ENCODE results near the gene MDC1. TPM values are rescaled to one million over a fixed set of nuclear protein-coding genes. Genes with fewer than 3 reads are reported as not detected.

MDC1 gene
- total and polyA plus RNA-seq, 2 of the 13 experiments (the other 11 are each of a cell fraction or from before 2014, with no cell fraction given) = 8.4 to 14.0 TPM

- peak; percentile 58; the same call in 1 of the 2 replicates for TF ChIP-seq PRDM10 (CRISPR knock-in tag; IDR thresholded peaks at IDR 0.05; ENCODE audit: low read depth)
- TF ChIP-seq SPEN (CRISPR knock-in tag; IDR thresholded peaks at IDR 0.05; ENCODE audit: low read depth) = peak; percentile 65; the same call in 1 of the 2 replicates
- 0 out of 2 replicates have a peak, but pooled peaks have one; percentile 7 for TF ChIP-seq SMARCE1 (IDR thresholded peaks at IDR 0.05; ENCODE audit: borderline replicate concordance)
- TF ChIP-seq ZBTB25 (CRISPR knock-in tag; IDR thresholded peaks at IDR 0.05) = peak; percentile 77
- peak; percentile 88; the same call in 1 of the 2 replicates for TF ChIP-seq HIVEP1 (CRISPR knock-in tag; IDR thresholded peaks at IDR 0.05)
- TF ChIP-seq FIP1L1 (IDR thresholded peaks at IDR 0.05; ENCODE audit: borderline replicate concordance, insufficient read depth, low read depth, low read length) = no peak
- peak; percentile 89 for TF ChIP-seq ZFP91 (CRISPR knock-in tag; IDR thresholded peaks at IDR 0.05; ENCODE audit: borderline replicate concordance)
- 0 out of 2 replicates have a peak, but pooled peaks have one; percentile 61 for TF ChIP-seq HINFP (CRISPR knock-in tag; IDR thresholded peaks at IDR 0.05; ENCODE audit: low read depth)
- no peak for TF ChIP-seq NCOA5 (CRISPR knock-in tag; IDR thresholded peaks at IDR 0.05)
- peak; percentile 77 for TF ChIP-seq GATAD1 (CRISPR knock-in tag; IDR thresholded peaks at IDR 0.05)
- TF ChIP-seq FOXA3 (CRISPR knock-in tag; IDR thresholded peaks at IDR 0.05) = peak; percentile 45; the same call in 1 of the 2 replicates
- peak; percentile 63; the same call in 1 of the 2 replicates for TF ChIP-seq ZNF484 (CRISPR knock-in tag; IDR thresholded peaks at IDR 0.05; ENCODE audit: borderline replicate concordance, low read depth)
- TF ChIP-seq ZNF609 (CRISPR knock-in tag; IDR thresholded peaks at IDR 0.05; ENCODE audit: borderline replicate concordance) = no peak
- peak; percentile 14 for TF ChIP-seq SKI (IDR thresholded peaks at IDR 0.05; ENCODE audit: partially characterized antibody)
- no peak for TF ChIP-seq ZNF549 (CRISPR knock-in tag; IDR thresholded peaks at IDR 0.05)
These were observed 37.9 kb downstream of the MDC1 start (continued) for GRCh38 chr6:30678964-30679726.

Measured in HepG2 (cell line).